Vagina (tissue), 2 donors: Measurements from ENCODE around the gene SLC17A3. TPM values are rescaled to one million over a fixed set of nuclear protein-coding genes. Genes with fewer than 3 reads are reported as not detected.
A peak's percentile ranks its signal among the peaks of the same experiment; 100 is the strongest.

Experiments used
- DNase-seq, 2 donors: peaks; one replicate each; pipeline ENCODE4 v3.0.0-alpha.2; 2017; ENCODE audit errors: extremely low spot score in 2 of 2
- H3K27ac ChIP-seq: fragments of 200-600 bp; sonication (generic); one replicate; pipeline ENCODE4 v1.5.1; 2019
- H3K27me3 ChIP-seq: fragments of 200-600 bp; sonication (generic); one replicate; pipeline ENCODE4 v1.5.1; 2019
- H3K36me3 ChIP-seq, 2 donors: fragments of 200-600 bp; sonication (generic); one replicate each; pipeline ENCODE4 v1.5.1; 2017 to 2019
- H3K4me1 ChIP-seq: fragments of 200-600 bp; sonication (generic); one replicate; pipeline ENCODE4 v1.5.1; 2019
- H3K4me3 ChIP-seq, 2 donors: fragments of 200-600 bp; sonication (generic); 1 replicate in 1 of 2; 2 replicates in 1 of 2; pipeline ENCODE4 v1.5.1; 2016 to 2019
- H3K9me3 ChIP-seq: fragments of 200-600 bp; sonication (generic); one replicate; pipeline ENCODE4 v1.5.1; 2019
- POLR2A ChIP-seq, 2 donors: fragments of 450-650 bp; IDR thresholded peaks; one replicate each; pipeline ENCODE4 v1.6.1; 2017; ENCODE audit warnings: antibody characterized with exemption in 2 of 2, mild to moderate bottlenecking in 2 of 2, moderate library complexity in 2 of 2
- POLR2AphosphoS5 ChIP-seq, 2 donors: sonication (generic); formaldehyde crosslinking; IDR thresholded peaks; one replicate each; pipeline ENCODE4 v1.9.0; 2017; ENCODE audit warnings: antibody characterized with exemption in 2 of 2, mild to moderate bottlenecking in 2 of 2, low read depth in 1 of 2; ENCODE audit not compliant: insufficient read depth in 1 of 2
- intact Hi-C: fragments of 100-400 bp; cut with DNase I; formaldehyde crosslinking; loops from one replicate; pipeline ENCODE4 v1.15.1; 2023
- total RNA-seq: library from RNA; depleted of rRNA; stranded (reverse); fragments of >200 nt; gene quantifications from one replicate; pipeline ENCODE4 v1.2.3, GENCODE V29; 2016
- TF ChIP-seq, protein P1 (sequence below), 3 experiments: fragments of 450-650 bp in 2 of 3; fragments of 200-600 bp in 1 of 3; sonication (generic) in 1 of 3; IDR thresholded peaks; one replicate each; pipeline ENCODE4 v1.5.1; 2017 to 2019; ENCODE audit warnings: antibody characterized with exemption in 3 of 3, mild to moderate bottlenecking in 2 of 3, moderate library complexity in 2 of 3

The SLC17A3 gene
- total RNA-seq, 1 donor from 2014 or later = not detected

DNA sequence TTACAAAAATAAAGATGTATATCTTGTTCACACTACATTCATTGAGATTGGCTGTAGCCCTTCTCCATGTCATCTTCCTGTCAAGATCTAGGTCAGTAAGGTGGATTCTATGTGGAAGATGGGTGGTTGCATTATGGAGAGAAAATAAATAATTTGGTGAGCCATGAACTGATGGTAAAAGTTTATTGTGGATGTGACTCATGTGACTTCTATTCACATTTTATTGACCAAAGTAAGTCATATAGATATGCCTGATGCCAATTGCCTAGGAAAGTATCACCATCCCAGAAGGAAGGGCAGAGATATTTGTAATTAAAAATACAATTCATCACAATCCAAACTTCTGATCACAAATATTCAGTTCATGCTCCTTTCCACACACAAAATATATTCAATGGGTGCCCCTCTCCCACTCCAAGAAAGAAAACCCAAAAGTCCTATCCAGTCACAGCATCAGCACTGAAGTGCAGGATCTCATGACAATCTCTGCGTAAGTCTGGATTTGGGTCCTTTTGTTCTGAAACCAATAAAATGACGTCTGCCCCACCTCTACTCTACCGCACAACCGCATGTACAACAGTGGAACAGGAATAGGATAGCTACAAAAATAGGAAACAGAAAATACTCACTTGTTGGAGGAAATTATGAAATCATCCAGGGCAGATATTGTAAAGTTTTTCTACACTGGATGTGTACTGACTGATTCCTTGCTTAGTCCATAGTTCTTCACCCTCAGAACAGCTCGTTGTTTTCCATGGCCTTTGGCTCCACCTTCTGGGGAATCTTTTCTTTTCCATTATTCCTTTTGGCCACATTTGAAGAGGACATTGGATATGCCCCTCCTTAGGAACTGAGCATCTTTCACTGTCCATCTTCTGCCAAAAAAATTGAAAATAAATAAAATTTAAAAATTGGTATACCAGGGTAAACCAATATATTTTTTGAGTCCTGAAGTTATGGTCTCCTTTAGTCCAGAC is 16.1 kb upstream of the SLC17A3 start:
- DNase-seq = no peak
- TF ChIP-seq POLR2AphosphoS5 (IDR thresholded peaks at IDR 0.05; ENCODE audit: insufficient read depth in 1 of 2, low read depth in 1 of 2) = no peak
- TF ChIP-seq, protein P1, sequence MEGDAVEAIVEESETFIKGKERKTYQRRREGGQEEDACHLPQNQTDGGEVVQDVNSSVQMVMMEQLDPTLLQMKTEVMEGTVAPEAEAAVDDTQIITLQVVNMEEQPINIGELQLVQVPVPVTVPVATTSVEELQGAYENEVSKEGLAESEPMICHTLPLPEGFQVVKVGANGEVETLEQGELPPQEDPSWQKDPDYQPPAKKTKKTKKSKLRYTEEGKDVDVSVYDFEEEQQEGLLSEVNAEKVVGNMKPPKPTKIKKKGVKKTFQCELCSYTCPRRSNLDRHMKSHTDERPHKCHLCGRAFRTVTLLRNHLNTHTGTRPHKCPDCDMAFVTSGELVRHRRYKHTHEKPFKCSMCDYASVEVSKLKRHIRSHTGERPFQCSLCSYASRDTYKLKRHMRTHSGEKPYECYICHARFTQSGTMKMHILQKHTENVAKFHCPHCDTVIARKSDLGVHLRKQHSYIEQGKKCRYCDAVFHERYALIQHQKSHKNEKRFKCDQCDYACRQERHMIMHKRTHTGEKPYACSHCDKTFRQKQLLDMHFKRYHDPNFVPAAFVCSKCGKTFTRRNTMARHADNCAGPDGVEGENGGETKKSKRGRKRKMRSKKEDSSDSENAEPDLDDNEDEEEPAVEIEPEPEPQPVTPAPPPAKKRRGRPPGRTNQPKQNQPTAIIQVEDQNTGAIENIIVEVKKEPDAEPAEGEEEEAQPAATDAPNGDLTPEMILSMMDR (IDR thresholded peaks at IDR 0.05) = peak in 1 of 3 experiments; percentile 18
- Histone ChIP-seq H3K36me3 (no peaks in the 10 kb centered on the region), H3K4me1 (no peaks in the 10 kb centered on the region), H3K27me3 (no peaks in the 10 kb centered on the region), H3K27ac (no peak overlapping the region), H3K4me3 (no peak overlapping the region), H3K9me3 (no peaks in the 10 kb centered on the region)
- intact Hi-C loops = no loop called here

DNA sequence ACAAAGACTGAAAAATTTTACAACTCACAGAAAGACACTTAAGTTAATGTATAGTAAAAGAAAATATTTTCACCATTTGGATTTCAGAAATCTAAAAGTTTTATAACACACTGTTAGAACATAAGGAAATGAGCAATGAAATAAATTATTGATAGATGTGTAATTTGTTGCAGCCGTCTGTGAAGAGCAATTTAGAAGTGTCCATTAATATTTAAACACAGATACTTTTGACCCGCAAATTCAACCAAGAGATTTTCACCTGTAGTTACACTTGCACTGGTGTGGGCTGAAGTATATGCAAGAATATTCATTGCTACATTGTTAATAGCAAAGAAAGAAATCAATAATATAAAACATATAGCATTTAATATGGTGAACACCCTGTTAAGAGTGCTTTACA is 14.6 kb upstream of the SLC17A3 start:
- H3K27ac ChIP-seq = no peak overlapping the region
- intact Hi-C loops = no loop called here
- no peak for DNase-seq
- no peaks in the 10 kb centered on the region for H3K4me1 ChIP-seq
- TF ChIP-seq, protein P1 (IDR thresholded peaks at IDR 0.05) = no peak
- TF ChIP-seq POLR2AphosphoS5 (IDR thresholded peaks at IDR 0.05; ENCODE audit: insufficient read depth in 1 of 2, low read depth in 1 of 2) (no peak), POLR2A (IDR thresholded peaks at IDR 0.05) (no peak)
- no peak overlapping the region for H3K4me3 ChIP-seq
- H3K36me3 ChIP-seq = no peaks in the 10 kb centered on the region
- H3K27me3 ChIP-seq = no peaks in the 10 kb centered on the region
- H3K9me3 ChIP-seq = no peaks in the 10 kb centered on the region

DNA sequence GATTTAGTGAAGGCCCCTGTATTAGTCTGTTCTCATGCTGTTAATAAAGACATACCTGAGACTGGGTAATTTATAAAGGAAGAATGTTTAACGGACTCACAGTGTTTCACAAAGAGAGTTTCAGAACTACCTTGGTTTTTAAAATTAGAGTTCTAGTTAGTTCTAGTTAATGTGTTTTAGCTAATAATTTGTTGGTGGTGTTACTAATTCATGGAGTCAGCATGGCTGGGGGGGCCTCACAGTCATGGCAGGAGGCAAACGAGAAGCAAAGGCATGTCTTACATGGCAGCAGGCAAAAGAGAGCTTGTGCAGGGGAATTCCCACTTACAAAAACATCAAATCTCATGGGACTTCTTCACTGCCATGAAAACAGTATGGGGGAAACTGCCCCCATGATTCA is 12.0 kb upstream of the SLC17A3 start:
- TF ChIP-seq POLR2AphosphoS5 (IDR thresholded peaks at IDR 0.05; ENCODE audit: insufficient read depth in 1 of 2, low read depth in 1 of 2) (no peak), POLR2A (IDR thresholded peaks at IDR 0.05) (no peak)
- TF ChIP-seq, protein P1 (IDR thresholded peaks at IDR 0.05) = no peak
- DNase-seq = no peak
- Histone ChIP-seq H3K9me3 (no peaks in the 10 kb centered on the region), H3K4me1 (peaks cover 5% of the 10 kb centered on the region), H3K36me3 (no peaks in the 10 kb centered on the region), H3K4me3 (no peak overlapping the region), H3K27me3 (no peaks in the 10 kb centered on the region), H3K27ac (no peak overlapping the region)
- intact Hi-C loops = no loop called here

DNA sequence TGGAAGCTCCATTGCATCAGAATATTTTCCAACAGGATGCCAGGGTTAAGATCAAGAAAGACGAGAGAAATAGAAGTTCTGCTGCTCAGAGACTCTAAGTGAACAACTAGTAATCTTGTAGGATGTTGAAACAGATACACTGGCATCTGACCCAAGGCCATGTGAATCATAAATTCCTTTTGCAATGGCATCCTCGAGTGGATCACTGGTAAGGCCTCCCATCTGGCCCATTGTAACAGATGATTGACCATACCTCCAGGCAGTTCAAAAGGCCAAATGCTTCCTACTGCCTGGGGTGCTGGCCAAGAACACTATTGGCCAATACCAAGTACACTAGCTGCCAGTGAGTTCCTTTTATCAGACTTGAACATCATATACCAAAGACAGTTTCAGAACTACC is 9.9 kb upstream of the SLC17A3 start:
- H3K27ac ChIP-seq = no peak overlapping the region
- intact Hi-C loops = no loop called here
- no peaks in the 10 kb centered on the region for H3K27me3 ChIP-seq
- no peak overlapping the region for H3K4me3 ChIP-seq
- peaks cover 5% of the 10 kb centered on the region for H3K4me1 ChIP-seq
- H3K9me3 ChIP-seq = no peaks in the 10 kb centered on the region
- no peaks in the 10 kb centered on the region for H3K36me3 ChIP-seq
- no peak for TF ChIP-seq POLR2A (IDR thresholded peaks at IDR 0.05)
- no peak for TF ChIP-seq POLR2AphosphoS5 (IDR thresholded peaks at IDR 0.05; ENCODE audit: insufficient read depth in 1 of 2, low read depth in 1 of 2)
- TF ChIP-seq, protein P1 (IDR thresholded peaks at IDR 0.05) = no peak
- DNase-seq = no peak

DNA sequence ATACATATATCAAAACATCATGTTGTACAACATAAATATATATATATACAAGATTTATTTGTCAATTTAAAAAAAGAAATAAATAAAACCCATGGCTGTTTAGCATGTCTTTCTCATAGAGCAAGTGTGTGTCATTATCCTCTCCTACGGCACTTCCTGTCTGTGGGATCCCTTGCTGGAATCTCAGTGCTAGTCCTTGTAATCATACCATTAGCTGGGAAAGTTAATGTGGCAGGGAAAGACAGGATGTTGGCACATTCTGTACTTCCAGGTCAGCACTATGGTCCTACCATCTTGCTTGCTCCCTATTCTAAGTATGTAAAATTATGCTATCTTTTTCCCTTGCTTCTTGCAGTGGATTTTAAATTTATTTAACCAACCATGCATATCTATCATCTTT is 9.5 kb upstream of the SLC17A3 start:
- TF ChIP-seq POLR2A (IDR thresholded peaks at IDR 0.05) (no peak), POLR2AphosphoS5 (IDR thresholded peaks at IDR 0.05; ENCODE audit: insufficient read depth in 1 of 2, low read depth in 1 of 2) (no peak)
- TF ChIP-seq, protein P1 (IDR thresholded peaks at IDR 0.05) = no peak
- H3K9me3 ChIP-seq = no peaks in the 10 kb centered on the region
- H3K27ac ChIP-seq = no peak overlapping the region
- H3K36me3 ChIP-seq = no peaks in the 10 kb centered on the region
- intact Hi-C loops = no loop called here
- DNase-seq = no peak
- no peak overlapping the region for H3K4me3 ChIP-seq
- peaks cover 5% of the 10 kb centered on the region for H3K4me1 ChIP-seq
- H3K27me3 ChIP-seq = no peaks in the 10 kb centered on the region
